Activated T-cell treated with anti-CD3 and anti-CD28 coated beads, Interleukin-2, amount 50 U/mL, for 4 hours (primary cell): ENCODE results near the gene SCO2. TPM values are rescaled to one million over a fixed set of nuclear protein-coding genes. Genes with fewer than 3 reads are reported as not detected.

Source experiments
- ATAC-seq, 2 donors: fragments of 200-7000 bp; cut with Tn5 transposase; one replicate each; pipeline ENCODE4 v1.10.0; 2021
- DNase-seq: peaks from one replicate; pipeline ENCODE4 v3.0.0-alpha.2; 2020
- H3K27me3 Mint-ChIP-seq: one replicate; pipeline ENCODE4 v1.8.0; 2021; ENCODE audit warnings: low read depth, mixed read lengths
- H3K36me3 Mint-ChIP-seq: one replicate; pipeline ENCODE4 v1.8.0; 2022; ENCODE audit warnings: mixed read lengths; ENCODE audit not compliant: insufficient read depth
- H3K4me1 Mint-ChIP-seq: one replicate; pipeline ENCODE4 v1.8.0; 2021; ENCODE audit warnings: low read depth, mixed read lengths
- H3K4me3 Mint-ChIP-seq: one replicate; pipeline ENCODE4 v1.8.0; 2021; ENCODE audit warnings: mild to moderate bottlenecking, moderate library complexity, mixed read lengths
- H3K9me3 Mint-ChIP-seq: one replicate; pipeline ENCODE4 v1.8.0; 2021; ENCODE audit warnings: mixed read lengths
- total RNA-seq, 3 donors: library from RNA; stranded (reverse); gene quantifications; one replicate each; pipeline ENCODE4 v1.2.1, GENCODE V29; 2021

The SCO2 gene
- total RNA-seq, 3 donors from 2014 or later = 12.7 to 14.4 (median 14.2) TPM

DNA sequence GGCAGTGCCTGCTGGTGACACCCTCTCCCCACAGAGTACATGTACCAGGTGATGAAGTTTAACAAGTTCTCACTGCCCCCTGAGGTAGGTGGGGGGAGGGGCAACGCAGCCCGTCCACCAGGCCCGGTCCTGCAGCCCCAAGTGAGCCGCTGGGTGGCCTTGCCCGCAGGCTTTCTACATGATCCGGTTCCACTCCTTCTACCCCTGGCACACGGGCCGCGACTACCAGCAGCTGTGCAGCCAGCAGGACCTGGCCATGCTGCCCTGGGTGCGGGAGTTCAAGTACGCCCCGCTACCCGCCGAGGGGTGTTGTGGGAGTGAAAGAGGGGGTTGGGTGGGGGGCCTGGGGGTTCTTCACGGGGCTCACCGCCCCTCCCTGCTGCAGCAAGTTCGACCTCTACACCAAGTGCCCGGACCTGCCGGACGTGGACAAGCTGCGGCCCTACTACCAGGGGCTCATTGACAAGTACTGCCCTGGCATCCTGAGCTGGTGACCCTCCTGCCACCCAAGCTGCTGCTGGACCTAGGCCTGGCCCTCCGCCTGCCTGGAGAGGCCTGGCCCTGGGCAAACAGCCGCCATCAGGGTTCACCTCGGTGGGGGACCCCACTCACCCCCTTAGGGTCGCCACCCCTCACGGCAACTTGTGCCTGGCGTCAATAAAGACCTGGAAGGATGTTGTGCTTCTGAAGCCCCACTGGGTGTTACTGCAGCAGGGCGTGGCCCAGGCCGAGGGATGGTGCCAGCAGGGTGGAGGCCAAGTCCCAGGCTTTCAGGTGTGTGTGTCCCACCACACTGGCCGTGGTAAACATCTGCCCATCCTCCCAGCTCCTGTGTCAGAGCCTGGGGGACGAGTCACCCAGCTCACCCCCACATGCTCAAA, 35.8 kb downstream of the SCO2 start:
- H3K27me3 Mint-ChIP-seq = peaks cover 1% of the 10 kb centered on the region
- H3K4me3 Mint-ChIP-seq = no peak overlapping the region
- DNase-seq (no peak), ATAC-seq (no peak)
- H3K9me3 Mint-ChIP-seq = no peaks in the 10 kb centered on the region
- no peaks in the 10 kb centered on the region for H3K36me3 Mint-ChIP-seq
- H3K4me1 Mint-ChIP-seq = peaks cover 9% of the 10 kb centered on the region

DNA sequence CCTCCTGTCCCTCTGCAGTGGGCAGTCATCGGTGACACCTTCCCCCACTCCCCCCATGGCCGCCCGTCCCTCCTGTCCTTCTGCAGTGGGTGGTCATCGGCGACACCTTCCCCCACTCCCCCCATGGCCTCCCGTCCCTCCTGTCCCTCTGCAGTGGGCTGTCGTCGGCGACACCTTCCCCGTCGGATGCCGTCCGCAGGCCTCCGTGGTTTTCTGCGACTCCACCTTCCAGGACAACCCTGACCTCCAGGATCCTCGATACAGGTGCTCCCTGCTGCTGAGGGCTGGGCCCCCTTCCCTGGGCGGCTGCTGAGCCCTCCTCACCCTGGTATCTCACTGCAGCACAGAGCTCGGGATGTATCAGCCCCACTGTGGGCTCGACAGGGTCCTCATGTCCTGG, 36.5 kb downstream of the SCO2 start:
- Mint-ChIP-seq H3K9me3 (no peaks in the 10 kb centered on the region), H3K27me3 (peaks cover 1% of the 10 kb centered on the region), H3K4me1 (peaks cover 9% of the 10 kb centered on the region), H3K36me3 (no peaks in the 10 kb centered on the region), H3K4me3 (no peak overlapping the region)
- ATAC-seq (no peak), DNase-seq (no peak)

DNA sequence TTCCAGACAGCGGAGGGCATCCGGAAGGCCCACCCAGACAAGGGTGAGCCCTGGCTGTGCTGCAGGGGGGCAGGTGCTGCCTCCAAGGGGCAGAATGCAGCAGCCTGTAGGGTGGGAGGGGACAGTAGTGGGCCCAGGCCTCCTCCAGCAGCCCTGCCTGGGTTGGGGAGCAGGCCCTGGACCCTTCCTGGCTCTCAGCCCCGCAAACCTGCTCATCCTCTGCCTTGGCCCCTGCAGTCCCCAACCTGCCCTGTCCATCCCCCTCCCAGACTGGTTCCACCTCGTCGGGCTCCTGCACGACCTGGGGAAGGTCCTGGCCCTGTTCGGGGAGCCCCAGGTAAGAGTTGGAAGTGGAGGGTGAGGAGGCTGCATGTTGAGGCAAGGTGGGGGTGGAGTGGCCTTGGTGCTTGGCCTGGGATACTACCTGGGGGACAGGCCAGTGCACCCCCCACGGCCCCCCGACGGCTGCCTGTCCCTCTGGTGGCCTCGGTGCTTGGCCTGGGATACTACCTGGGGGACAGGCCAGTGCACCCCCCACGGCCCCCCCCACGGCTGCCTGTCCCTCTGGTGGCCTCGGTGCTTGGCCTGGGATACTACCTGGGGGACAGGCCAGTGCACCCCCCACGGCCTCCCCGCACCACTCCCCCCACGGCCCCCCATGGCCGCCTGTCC, 37.3 kb downstream of the SCO2 start:
- no peaks in the 10 kb centered on the region for H3K36me3 Mint-ChIP-seq
- DNase-seq (no peak), ATAC-seq (no peak)
- no peak overlapping the region for H3K4me3 Mint-ChIP-seq
- peaks cover 1% of the 10 kb centered on the region for H3K27me3 Mint-ChIP-seq
- peaks cover 9% of the 10 kb centered on the region for H3K4me1 Mint-ChIP-seq
- no peaks in the 10 kb centered on the region for H3K9me3 Mint-ChIP-seq

DNA sequence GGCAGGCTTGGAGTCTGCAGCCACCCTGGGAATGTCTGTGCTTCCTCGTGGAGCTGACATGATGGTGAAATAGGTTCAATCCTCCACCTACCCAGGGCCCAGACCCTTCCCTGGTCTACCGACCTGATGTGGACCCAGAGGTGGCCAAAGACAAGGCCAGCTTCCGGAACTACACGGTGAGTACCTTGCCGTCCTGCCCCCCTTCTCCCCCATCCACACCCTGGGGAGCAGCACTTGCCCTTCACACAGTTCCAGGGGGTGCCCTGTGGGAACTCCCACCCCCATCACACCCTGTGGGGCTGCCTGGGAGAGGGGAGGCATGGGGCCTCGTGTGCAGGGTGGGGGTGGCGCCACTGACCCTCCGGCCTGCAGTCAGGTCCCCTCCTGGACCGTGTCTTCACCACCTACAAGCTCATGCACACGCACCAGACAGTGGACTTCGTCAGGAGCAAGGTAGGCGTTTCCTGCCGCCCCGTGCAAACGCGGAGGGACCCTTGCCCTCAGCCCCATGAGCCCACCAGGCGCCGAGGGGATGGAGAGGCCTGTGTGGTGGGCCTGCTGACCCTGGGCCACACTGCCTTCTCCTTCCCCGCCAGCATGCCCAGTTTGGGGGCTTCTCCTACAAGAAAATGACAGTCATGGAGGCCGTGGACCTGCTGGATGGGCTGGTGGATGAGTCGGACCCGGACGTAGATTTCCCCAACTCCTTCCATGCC, 38.0 kb downstream of the SCO2 start:
- ATAC-seq (no peak), DNase-seq (no peak)
- Mint-ChIP-seq H3K4me1 (peaks cover 9% of the 10 kb centered on the region), H3K36me3 (no peaks in the 10 kb centered on the region), H3K27me3 (peaks cover 1% of the 10 kb centered on the region), H3K4me3 (no peak overlapping the region), H3K9me3 (no peaks in the 10 kb centered on the region)

DNA sequence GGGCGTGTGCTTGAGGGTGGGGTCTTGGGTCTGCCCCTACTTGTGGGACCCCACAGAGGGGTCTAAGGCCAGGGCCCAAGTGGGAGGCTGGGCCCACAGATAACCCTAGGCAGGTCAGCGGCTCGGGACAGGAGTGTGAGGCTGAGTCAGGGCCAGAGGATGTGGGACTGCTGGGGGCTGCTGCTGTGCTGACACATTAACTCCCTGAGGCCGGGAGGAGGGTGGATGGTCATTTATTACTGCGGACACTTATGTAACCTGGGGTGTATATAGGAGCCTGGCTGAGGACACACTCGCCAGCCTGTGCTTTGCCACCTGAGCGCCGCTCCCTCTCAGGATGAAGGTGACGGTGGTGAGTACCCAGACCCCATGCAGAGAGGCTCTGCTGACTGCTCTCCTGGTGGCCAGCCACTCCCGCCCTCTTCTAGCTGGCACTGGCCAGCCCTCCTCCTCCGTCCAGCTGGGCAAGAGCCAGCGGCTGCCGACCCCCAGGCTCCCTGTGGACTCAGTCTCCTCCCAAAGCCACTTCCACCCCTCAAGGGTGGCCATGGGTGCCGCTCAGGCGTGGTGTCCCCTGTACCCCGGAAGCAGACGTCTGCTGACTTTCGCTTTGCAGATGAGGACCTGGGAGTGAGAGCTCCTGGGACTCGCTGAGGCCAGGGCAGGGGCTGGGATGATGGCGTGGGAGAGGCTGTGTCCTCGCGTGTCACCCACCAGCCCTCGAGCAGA, 38.7 kb downstream of the SCO2 start, which contains the start of gene MIOX:
Gene MIOX, plus strand, starts transcription at position 299 of the 729 bp plus-strand sequence. Its CDS starts 39 bp downstream, at position 338.
- no peak within 1 kb of the TSS for H3K4me3 Mint-ChIP-seq
- no peaks in the 10 kb centered on the region for H3K36me3 Mint-ChIP-seq
- H3K4me1 Mint-ChIP-seq = peaks cover 9% of the 10 kb centered on the region
- peaks cover 1% of the 10 kb centered on the region for H3K27me3 Mint-ChIP-seq
- DNase-seq = no peak
- ATAC-seq = peak in 1 of 2 donors; percentile 7
- no peaks in the 10 kb centered on the region for H3K9me3 Mint-ChIP-seq

DNA sequence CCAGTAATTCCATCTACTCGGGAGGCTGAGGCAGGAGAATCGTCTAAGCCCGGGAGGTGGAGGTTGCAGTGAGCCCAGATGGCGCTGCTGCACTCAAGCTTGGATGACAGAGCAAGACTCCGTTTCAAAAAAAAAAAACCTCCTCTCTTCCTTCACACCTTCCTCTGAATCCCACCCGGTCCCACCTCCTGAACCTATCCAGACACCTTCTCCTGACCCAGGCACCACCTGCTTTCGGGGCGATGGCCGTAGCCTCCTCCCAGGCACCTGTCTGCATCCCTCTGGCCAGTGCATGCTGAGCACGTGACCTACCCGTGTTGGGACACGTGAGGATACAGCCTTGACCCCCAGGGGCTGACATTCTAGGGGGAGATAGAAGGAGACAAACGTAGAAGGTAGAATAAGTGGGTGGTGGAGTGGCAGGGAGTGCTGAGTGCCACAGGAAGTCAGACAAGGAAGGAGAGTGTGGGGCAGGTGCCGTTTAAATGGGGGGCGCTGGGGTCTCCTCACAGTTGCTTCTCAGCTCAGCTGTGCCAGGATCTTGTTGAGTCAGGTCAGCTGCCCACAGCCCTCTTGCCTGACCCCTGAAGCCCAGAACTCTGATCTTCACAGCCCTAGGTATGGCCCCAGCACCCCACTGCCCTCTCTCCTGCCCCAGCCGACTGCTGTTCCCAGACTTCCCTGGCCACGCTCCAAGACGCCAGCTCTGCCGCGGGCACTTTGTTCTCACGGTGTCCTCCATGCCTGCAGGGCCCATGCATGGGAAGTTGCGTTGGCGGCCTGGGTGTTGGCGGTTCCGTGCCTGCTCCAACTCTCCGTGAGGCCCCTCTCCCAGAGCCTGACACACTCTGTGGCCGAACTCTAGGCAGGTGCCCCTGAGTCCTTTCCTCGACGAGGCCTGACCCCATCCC, 39.9 kb downstream of the SCO2 start:
- no peaks in the 10 kb centered on the region for H3K9me3 Mint-ChIP-seq
- no peak for ATAC-seq
- H3K36me3 Mint-ChIP-seq = no peaks in the 10 kb centered on the region
- DNase-seq = no peak
- H3K4me1 Mint-ChIP-seq = peaks cover 2% of the 10 kb centered on the region
- peaks cover 1% of the 10 kb centered on the region for H3K27me3 Mint-ChIP-seq
- H3K4me3 Mint-ChIP-seq = no peak overlapping the region

DNA sequence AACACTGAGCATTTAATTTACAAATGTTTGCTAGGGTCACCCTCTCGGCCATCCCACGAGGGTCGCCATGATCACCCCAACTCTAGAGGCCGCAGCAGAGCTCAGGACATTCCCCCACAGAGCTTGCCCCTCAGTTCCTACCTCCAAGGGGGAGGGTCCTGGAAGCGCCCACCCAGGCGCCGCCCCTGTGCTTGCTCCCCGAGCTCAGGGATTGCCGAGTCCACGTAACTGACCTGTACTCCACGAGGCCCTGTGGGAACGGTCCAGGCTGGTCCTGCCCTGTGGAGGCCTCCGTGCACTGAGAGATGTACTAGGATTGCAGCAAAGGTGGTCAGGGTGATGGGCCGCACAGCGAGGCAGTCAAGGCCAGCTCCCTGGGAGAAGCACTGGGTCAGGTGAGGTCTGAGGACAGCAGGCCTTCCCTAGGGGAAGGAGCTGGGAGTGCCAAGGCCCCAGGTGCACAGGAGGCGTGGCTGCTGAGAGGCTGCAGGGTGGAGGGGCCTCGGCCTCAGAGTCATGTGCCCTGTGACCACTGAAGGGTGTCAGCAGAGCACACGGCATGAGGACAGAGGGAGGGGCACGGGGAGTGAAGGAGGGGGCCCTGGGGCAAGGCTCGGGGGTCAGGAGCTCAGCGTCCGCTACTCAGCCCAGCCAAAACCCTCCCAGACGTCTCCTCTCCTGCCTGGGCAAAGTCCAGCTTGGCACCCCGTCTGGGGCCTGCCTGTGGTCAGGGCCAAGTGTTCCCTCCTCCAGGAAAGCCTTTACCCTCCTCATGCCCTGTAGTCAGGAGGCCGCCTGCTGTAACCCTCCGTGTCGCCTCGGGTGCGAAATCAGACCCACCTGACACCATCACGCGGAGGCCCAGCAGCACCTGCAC, 41.2 kb downstream of the SCO2 start:
- H3K9me3 Mint-ChIP-seq = no peaks in the 10 kb centered on the region
- peaks cover 2% of the 10 kb centered on the region for H3K4me1 Mint-ChIP-seq
- no peak for ATAC-seq
- peaks cover 6% of the 10 kb centered on the region for H3K27me3 Mint-ChIP-seq
- no peak for DNase-seq
- H3K4me3 Mint-ChIP-seq = peak overlapping the region; percentile 19
- no peaks in the 10 kb centered on the region for H3K36me3 Mint-ChIP-seq

DNA sequence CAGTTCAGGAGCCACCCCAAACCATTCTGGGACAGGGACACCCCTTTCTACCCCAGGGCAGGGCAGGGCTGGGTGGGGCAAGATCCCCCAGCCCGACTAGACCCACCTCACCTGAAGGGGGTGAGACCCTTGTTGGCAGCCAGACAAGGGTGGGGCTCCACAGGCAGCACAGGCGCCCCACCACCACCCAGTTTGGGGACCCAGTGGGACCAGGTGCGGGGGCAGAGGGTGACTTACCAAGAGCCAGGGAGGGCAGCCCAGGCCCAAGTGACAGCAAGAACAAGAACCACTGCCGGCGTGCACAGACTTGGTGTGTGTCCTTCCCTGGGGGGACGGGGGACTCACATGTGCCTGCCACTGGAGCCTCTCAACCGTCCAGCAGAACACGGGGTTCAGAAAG, 41.8 kb downstream of the SCO2 start:
- Mint-ChIP-seq H3K4me1 (peaks cover 2% of the 10 kb centered on the region), H3K9me3 (no peaks in the 10 kb centered on the region), H3K27me3 (peaks cover 6% of the 10 kb centered on the region), H3K4me3 (peak overlapping the region; percentile 19), H3K36me3 (no peaks in the 10 kb centered on the region)
- DNase-seq (no peak), ATAC-seq (no peak)

DNA sequence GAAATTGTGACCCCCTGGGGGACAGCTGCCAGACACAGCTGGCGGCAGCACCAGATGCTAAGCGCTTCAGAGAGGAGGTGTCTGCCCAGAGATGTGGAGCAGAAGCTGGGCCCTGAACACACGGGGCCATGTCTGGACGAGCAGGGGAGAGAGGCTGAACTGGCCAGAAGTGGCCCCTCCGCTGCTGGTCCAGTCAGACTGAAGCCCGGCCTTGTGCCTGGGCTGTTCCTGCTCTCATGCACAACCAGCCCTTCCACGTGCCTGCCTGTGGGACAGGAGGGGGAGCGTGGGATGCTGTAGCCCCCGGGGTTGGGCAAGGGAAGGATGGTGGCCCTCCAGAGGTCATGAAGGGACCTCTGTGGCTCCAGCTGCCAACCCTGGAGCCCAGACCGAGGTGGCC, 42.3 kb downstream of the SCO2 start:
- DNase-seq = no peak
- H3K27me3 Mint-ChIP-seq = peaks cover 6% of the 10 kb centered on the region
- ATAC-seq = no peak
- no peaks in the 10 kb centered on the region for H3K9me3 Mint-ChIP-seq
- peak overlapping the region; percentile 35 for H3K4me3 Mint-ChIP-seq
- H3K36me3 Mint-ChIP-seq = no peaks in the 10 kb centered on the region
- H3K4me1 Mint-ChIP-seq = peaks cover 2% of the 10 kb centered on the region

DNA sequence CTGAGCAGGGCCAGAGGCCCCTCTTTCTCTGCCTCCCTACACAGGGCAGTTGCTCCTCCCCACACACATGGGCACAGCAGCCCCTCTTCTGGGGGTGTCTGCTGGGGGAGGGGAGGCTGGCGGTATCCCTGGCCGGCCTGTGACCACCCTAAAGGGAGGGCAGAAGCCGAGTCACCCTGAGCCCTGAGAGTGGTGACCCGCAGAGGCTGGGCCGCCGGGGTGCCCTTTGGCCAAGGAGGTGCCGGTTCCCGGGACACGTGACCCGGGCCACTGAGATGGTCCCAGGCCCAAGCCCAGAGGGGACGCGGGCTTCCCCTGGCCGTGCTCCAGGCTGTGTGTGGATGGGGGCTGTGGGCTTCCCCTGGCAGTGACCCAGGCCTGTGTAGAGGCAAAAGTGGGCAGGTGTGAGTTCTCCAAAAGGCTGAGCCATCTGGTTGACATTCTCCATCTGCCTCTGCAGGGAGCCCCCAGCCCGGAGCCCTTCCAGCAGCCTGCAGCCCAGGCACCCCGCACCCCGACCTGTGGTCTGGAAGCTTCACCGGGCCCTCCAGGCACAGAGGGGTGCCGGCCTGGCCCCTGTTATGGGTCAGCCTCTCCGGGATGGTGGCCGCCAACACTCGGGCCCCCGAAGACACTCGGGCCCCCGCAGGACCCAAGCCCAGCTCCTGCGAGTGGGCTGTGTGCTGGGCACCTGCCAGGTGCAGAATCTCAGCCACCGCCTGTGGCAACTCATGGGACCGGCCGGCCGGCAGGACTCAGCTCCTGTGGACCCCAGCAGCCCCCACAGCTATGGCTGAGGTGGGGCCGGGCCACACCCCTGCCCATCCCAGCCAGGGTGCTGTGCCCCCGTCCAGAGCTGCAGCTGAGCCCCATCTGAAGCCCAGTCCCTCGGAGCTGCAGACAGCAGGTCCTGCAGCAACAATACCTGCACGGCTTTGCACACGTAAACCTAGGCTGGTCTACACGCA, 43.0 kb downstream of the SCO2 start:
- no peaks in the 10 kb centered on the region for H3K9me3 Mint-ChIP-seq
- no peak for DNase-seq
- H3K27me3 Mint-ChIP-seq = peaks cover 6% of the 10 kb centered on the region

DNA sequence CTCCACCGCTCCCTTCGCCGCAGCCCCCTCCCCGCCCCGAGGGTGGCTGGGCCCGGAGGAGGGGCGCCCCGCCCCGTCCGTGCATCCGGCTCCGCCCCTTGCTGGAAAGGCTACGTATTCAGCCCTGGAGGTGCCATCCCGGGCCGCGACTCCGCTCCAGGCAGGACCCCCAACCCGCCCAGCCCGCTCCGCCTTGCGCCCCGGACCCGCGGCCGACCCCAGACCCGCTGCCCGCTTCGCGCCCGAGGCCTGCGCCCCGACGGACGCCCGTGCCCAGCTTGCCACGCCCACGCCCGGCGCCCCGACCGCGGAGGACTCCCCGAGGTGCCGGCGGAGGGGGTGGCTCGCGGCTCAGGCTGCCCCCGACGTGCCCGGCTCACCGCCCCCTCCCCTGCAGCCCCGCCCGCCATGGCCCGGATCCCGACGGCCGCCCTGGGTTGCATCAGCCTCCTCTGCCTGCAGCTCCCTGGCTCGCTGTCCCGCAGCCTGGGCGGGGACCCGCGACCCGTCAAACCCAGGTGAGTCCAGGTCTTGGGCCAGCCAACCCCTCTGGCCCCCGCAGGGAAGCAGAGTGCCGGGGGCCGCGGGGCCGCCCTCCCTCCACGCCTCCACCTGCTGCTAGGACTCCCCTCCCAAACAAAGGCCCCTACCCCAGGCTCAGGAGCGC, 43.8 kb downstream of the SCO2 start, which contains the start of gene ADM2:
Gene ADM2, plus strand, starts transcription at position 104 of the 667 bp plus-strand sequence. Its CDS starts 305 bp downstream, at position 409.
- peak; percentile 61 for DNase-seq
- H3K4me3 Mint-ChIP-seq = peak within 1 kb of the TSS; percentile 78
- no peaks in the 10 kb centered on the region for H3K9me3 Mint-ChIP-seq
- H3K36me3 Mint-ChIP-seq = no peaks in the 10 kb centered on the region
- peaks cover 2% of the 10 kb centered on the region for H3K4me1 Mint-ChIP-seq
- ATAC-seq = peak; percentile 84 to 87
- peaks cover 6% of the 10 kb centered on the region for H3K27me3 Mint-ChIP-seq

More for the DNA sequence above, 43.0 kb downstream of the SCO2 start:
- H3K36me3 Mint-ChIP-seq = no peaks in the 10 kb centered on the region
- H3K4me1 Mint-ChIP-seq = peaks cover 2% of the 10 kb centered on the region
- H3K4me3 Mint-ChIP-seq = peak overlapping the region; percentile 78
- peak in 1 of 2 donors; percentile 2 for ATAC-seq
